Skeletal muscle satellite cell (primary cell): ENCODE measurements around the gene ZMYND8.

Experiments used
- H3K27me3 ChIP-seq: 2 replicates; pipeline ENCODE4 v1.7.0; 2013; ENCODE audit warnings: low read length; ENCODE audit not compliant: control insufficient read depth, insufficient read depth
- H3K36me3 ChIP-seq: 2 replicates; pipeline ENCODE4 v1.7.0; 2013; ENCODE audit warnings: mild to moderate bottlenecking, control low read depth, low read length; ENCODE audit not compliant: insufficient read depth
- H3K4me1 ChIP-seq: 2 replicates; pipeline ENCODE4 v1.7.0; 2013; ENCODE audit warnings: low read length; ENCODE audit not compliant: control insufficient read depth, insufficient read depth
- H3K4me2 ChIP-seq: 2 replicates; pipeline ENCODE4 v1.7.0; 2013; ENCODE audit warnings: mild to moderate bottlenecking, low read length
- H3K4me3 ChIP-seq: 2 replicates; pipeline ENCODE4 v1.7.0; 2013; ENCODE audit warnings: low read length
- H3K9ac ChIP-seq: 2 replicates; pipeline ENCODE4 v1.7.0; 2013; ENCODE audit warnings: mild to moderate bottlenecking, low read depth, low read length, moderate library complexity
- H3K9me3 ChIP-seq: replicated peaks from 2 replicates; pipeline ENCODE4 v1.7.0; 2013; ENCODE audit warnings: mild to moderate bottlenecking, control low read depth, low read length

Gene ZMYND8

GRCh38 chr20:47349365-47350180, 6.9 kb downstream of the ZMYND8 start:
- H3K9me3 ChIP-seq = no peaks in the 10 kb centered on the region
- peaks cover 69% of the 10 kb centered on the region for H3K4me1 ChIP-seq
- H3K9ac ChIP-seq = peak overlapping the region; percentile 89
- H3K27me3 ChIP-seq = no peaks in the 10 kb centered on the region
- H3K4me3 ChIP-seq = peak overlapping the region; percentile 45
- H3K4me2 ChIP-seq = peak overlapping the region; percentile 91
- peaks cover 59% of the 10 kb centered on the region for H3K36me3 ChIP-seq

- peaks cover 61% of the 10 kb centered on the region for H3K4me1 ChIP-seq
- no peaks in the 10 kb centered on the region for H3K27me3 ChIP-seq
- peak overlapping the region; percentile 89 for H3K9ac ChIP-seq
- H3K36me3 ChIP-seq = peaks cover 64% of the 10 kb centered on the region
- H3K9me3 ChIP-seq = no peaks in the 10 kb centered on the region
- H3K4me3 ChIP-seq = no peak overlapping the region
- peak overlapping the region; percentile 91 for H3K4me2 ChIP-seq
Measured at GRCh38 chr20:47348539-47349142, 7.9 kb downstream of the ZMYND8 start.

GRCh38 chr20:47347661-47348435, 8.7 kb downstream of the ZMYND8 start:
- H3K27me3 ChIP-seq = no peaks in the 10 kb centered on the region
- peaks cover 61% of the 10 kb centered on the region for H3K4me1 ChIP-seq
- H3K9me3 ChIP-seq = no peaks in the 10 kb centered on the region

GRCh38 chr20:47346172-47346571, 10.3 kb downstream of the ZMYND8 start:
- H3K4me3 ChIP-seq = no peak overlapping the region
- H3K27me3 ChIP-seq = no peaks in the 10 kb centered on the region
- no peaks in the 10 kb centered on the region for H3K9me3 ChIP-seq
- no peak overlapping the region for H3K4me2 ChIP-seq
- no peak overlapping the region for H3K9ac ChIP-seq
- H3K36me3 ChIP-seq = peaks cover 52% of the 10 kb centered on the region
- H3K4me1 ChIP-seq = peaks cover 47% of the 10 kb centered on the region

More at GRCh38 chr20:47347661-47348435, 8.7 kb downstream of the ZMYND8 start:
- Histone ChIP-seq H3K4me3 (no peak overlapping the region), H3K9ac (peak overlapping the region; percentile 18), H3K4me2 (no peak overlapping the region), H3K36me3 (peaks cover 59% of the 10 kb centered on the region)

GRCh38 chr20:47345214-47345613, 11.3 kb downstream of the ZMYND8 start:
- Histone ChIP-seq H3K9me3 (no peaks in the 10 kb centered on the region), H3K4me3 (no peak overlapping the region), H3K9ac (no peak overlapping the region), H3K4me1 (peaks cover 37% of the 10 kb centered on the region), H3K27me3 (no peaks in the 10 kb centered on the region), H3K4me2 (no peak overlapping the region), H3K36me3 (peaks cover 58% of the 10 kb centered on the region)

- H3K4me2 ChIP-seq = no peak overlapping the region
- peaks cover 59% of the 10 kb centered on the region for H3K36me3 ChIP-seq
- no peak overlapping the region for H3K4me3 ChIP-seq
- H3K9ac ChIP-seq = no peak overlapping the region
- no peaks in the 10 kb centered on the region for H3K27me3 ChIP-seq
- H3K9me3 ChIP-seq = no peaks in the 10 kb centered on the region
- peaks cover 16% of the 10 kb centered on the region for H3K4me1 ChIP-seq
Measured at GRCh38 chr20:47343007-47343472, 13.5 kb downstream of the ZMYND8 start.

GRCh38 chr20:47338131-47338628, 18.3 kb downstream of the ZMYND8 start:
- no peaks in the 10 kb centered on the region for H3K9me3 ChIP-seq
- no peaks in the 10 kb centered on the region for H3K27me3 ChIP-seq
- H3K9ac ChIP-seq = no peak overlapping the region
- H3K4me3 ChIP-seq = no peak overlapping the region
- H3K36me3 ChIP-seq = peaks cover 46% of the 10 kb centered on the region
- no peak overlapping the region for H3K4me2 ChIP-seq
- H3K4me1 ChIP-seq = peaks cover 40% of the 10 kb centered on the region

GRCh38 chr20:47337413-47337812, 19.1 kb downstream of the ZMYND8 start:
- Histone ChIP-seq H3K9me3 (no peaks in the 10 kb centered on the region), H3K4me1 (peaks cover 42% of the 10 kb centered on the region), H3K4me3 (no peak overlapping the region), H3K36me3 (peaks cover 47% of the 10 kb centered on the region), H3K9ac (no peak overlapping the region), H3K4me2 (no peak overlapping the region), H3K27me3 (no peaks in the 10 kb centered on the region)

GRCh38 chr20:47336129-47336754, 20.3 kb downstream of the ZMYND8 start:
- Histone ChIP-seq H3K4me1 (peaks cover 53% of the 10 kb centered on the region), H3K4me3 (peak overlapping the region; percentile 29), H3K9ac (peak overlapping the region; percentile 76), H3K27me3 (no peaks in the 10 kb centered on the region), H3K4me2 (peak overlapping the region; percentile 63), H3K36me3 (peaks cover 55% of the 10 kb centered on the region), H3K9me3 (no peaks in the 10 kb centered on the region)

GRCh38 chr20:47335251-47336128, 21.0 kb downstream of the ZMYND8 start:
- H3K27me3 ChIP-seq = no peaks in the 10 kb centered on the region
- H3K36me3 ChIP-seq = peaks cover 57% of the 10 kb centered on the region
- H3K4me3 ChIP-seq = peak overlapping the region; percentile 29
- peak overlapping the region; percentile 76 for H3K9ac ChIP-seq
- peak overlapping the region; percentile 63 for H3K4me2 ChIP-seq
- peaks cover 61% of the 10 kb centered on the region for H3K4me1 ChIP-seq
- peaks cover 4% of the 10 kb centered on the region for H3K9me3 ChIP-seq
